Measurements from ENCODE around the gene PTHLH. TPM values are rescaled to one million over a fixed set of nuclear protein-coding genes. Genes with fewer than 3 reads are reported as not detected.

The PTHLH gene
- total RNA-seq, 4 donors from 2014 or later = 4.5 to 9.6 (median 5.6) TPM

GRCh38 chr12:27975222-27976136, 2.9 kb upstream of the PTHLH start:
- WGBS, 2 donors = 0 to 6% methylated on average over 9 to 12 of the region's 61 CpGs
- Histone ChIP-seq H3K4me1 (peaks cover 9 to 46% (median 32%) of the 10 kb centered on the region in 3 donors), H3K4me3 (peak overlapping the region; percentile 26 to 59 (median 48)), H3K36me3 (no peaks in the 10 kb centered on the region), H3K27me3 (peaks cover 0 to 60% (median 8%) of the 10 kb centered on the region in 4 donors), H3K9me3 (no peaks in the 10 kb centered on the region), H3K27ac (peak overlapping the region in 3 of 4 donors; percentile 55 to 91 (median 64))
- no peak for DNase-seq
- intact Hi-C loops (cut with DNase I) = loop anchor here (10.0 kb wide), 1 partner anchor 209 kb away; no protein-coding TSS in a partner anchor
- no peak for TF ChIP-seq POLR2A (IDR thresholded peaks at IDR 0.05)
- TF ChIP-seq, protein P1, sequence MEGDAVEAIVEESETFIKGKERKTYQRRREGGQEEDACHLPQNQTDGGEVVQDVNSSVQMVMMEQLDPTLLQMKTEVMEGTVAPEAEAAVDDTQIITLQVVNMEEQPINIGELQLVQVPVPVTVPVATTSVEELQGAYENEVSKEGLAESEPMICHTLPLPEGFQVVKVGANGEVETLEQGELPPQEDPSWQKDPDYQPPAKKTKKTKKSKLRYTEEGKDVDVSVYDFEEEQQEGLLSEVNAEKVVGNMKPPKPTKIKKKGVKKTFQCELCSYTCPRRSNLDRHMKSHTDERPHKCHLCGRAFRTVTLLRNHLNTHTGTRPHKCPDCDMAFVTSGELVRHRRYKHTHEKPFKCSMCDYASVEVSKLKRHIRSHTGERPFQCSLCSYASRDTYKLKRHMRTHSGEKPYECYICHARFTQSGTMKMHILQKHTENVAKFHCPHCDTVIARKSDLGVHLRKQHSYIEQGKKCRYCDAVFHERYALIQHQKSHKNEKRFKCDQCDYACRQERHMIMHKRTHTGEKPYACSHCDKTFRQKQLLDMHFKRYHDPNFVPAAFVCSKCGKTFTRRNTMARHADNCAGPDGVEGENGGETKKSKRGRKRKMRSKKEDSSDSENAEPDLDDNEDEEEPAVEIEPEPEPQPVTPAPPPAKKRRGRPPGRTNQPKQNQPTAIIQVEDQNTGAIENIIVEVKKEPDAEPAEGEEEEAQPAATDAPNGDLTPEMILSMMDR (IDR thresholded peaks at IDR 0.05) = no peak

GRCh38 chr12:27974735-27975221, 2.2 kb upstream of the PTHLH start:
- Histone ChIP-seq H3K4me1 (peaks cover 9 to 51% (median 34%) of the 10 kb centered on the region in 3 donors), H3K27me3 (peaks cover 0 to 63% (median 8%) of the 10 kb centered on the region in 4 donors), H3K36me3 (no peaks in the 10 kb centered on the region), H3K4me3 (peak overlapping the region; percentile 26 to 59 (median 48)), H3K9me3 (no peaks in the 10 kb centered on the region), H3K27ac (peak overlapping the region in 3 of 4 donors; percentile 55 to 91 (median 64))
- TF ChIP-seq, protein P1 (IDR thresholded peaks at IDR 0.05) = no peak
- no peak for TF ChIP-seq POLR2A (IDR thresholded peaks at IDR 0.05)
- no peak for DNase-seq
- WGBS, 2 donors = 13% methylated on average over 7 of the region's 26 CpGs; no CpG with 5 or more reads in 1 of the 2 donors
- intact Hi-C loops (cut with DNase I) = loop anchor here (10.0 kb wide), 1 partner anchor 210 kb away; no protein-coding TSS in a partner anchor

DNA sequence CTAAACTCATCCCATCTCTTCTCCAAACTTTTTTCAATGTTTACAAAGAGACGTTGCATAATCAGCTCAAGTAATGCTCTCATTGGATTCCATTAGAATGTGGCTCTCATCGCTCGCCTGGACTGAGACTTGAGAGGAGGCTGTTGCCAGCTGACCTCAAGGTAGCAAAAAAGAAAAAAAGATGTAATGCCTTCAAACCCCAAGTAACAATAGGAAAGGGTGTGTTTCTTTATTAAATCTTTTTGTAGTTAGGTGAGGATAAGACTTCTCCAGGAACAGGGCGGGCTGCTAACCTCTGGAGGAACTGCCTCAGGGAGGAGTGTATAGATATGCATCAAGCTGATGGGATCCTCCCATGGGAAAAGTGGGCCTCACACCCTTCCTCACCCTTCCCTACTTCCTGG, 956 bp upstream of the PTHLH start:
- no peak overlapping the region for H3K4me3 ChIP-seq
- intact Hi-C loops (cut with DNase I) = loop anchor here (10.0 kb wide), 1 partner anchor 211 kb away; no protein-coding TSS in a partner anchor
- no peaks in the 10 kb centered on the region for H3K9me3 ChIP-seq
- peak overlapping the region in 2 of 4 donors; percentile 64 to 91 for H3K27ac ChIP-seq
- no peak for DNase-seq
- H3K27me3 ChIP-seq = peaks cover 0 to 75% (median 8%) of the 10 kb centered on the region in 4 donors
- H3K36me3 ChIP-seq = no peaks in the 10 kb centered on the region
- peaks cover 16 to 64% (median 36%) of the 10 kb centered on the region in 3 donors for H3K4me1 ChIP-seq
- WGBS, 2 donors = 32 to 42% methylated on average over 4 of the region's 4 CpGs
- no peak for TF ChIP-seq POLR2A (IDR thresholded peaks at IDR 0.05)
- TF ChIP-seq, protein P1 (IDR thresholded peaks at IDR 0.05) = no peak

- no peaks in the 10 kb centered on the region for H3K9me3 ChIP-seq
- H3K27me3 ChIP-seq = peaks cover 0 to 79% (median 8%) of the 10 kb centered on the region in 4 donors
- peak overlapping the region; percentile 61 to 91 (median 77) for H3K27ac ChIP-seq
- DNase-seq = no peak
- TF ChIP-seq, protein P1 (IDR thresholded peaks at IDR 0.05) = no peak
- no peak for TF ChIP-seq POLR2A (IDR thresholded peaks at IDR 0.05)
- peaks cover 16 to 83% (median 38%) of the 10 kb centered on the region in 3 donors for H3K4me1 ChIP-seq
- H3K36me3 ChIP-seq = no peaks in the 10 kb centered on the region
- 11 to 20% methylated on average over 7 of the region's 7 CpGs for WGBS, 2 donors
- intact Hi-C loops (cut with DNase I) = loop anchor here (10.0 kb wide), 1 partner anchor 213 kb away; no protein-coding TSS in a partner anchor
- H3K4me3 ChIP-seq = peak overlapping the region in 3 of 4 donors; percentile 55 to 77 (median 67)
Observed at GRCh38 chr12:27971606-27972005, 927 bp downstream of the PTHLH start.

Measured in esophagus squamous epithelium (tissue), 5 donors.